Uterine smooth muscle cell (primary cell): Measurements from ENCODE around the gene RNF166. TPM values are rescaled to one million over a fixed set of nuclear protein-coding genes. Genes with fewer than 3 reads are reported as not detected.

Source experiments
- total RNA-seq: library from RNA; depleted of rRNA; stranded (reverse); fragments of >200 nt; gene quantifications from 2 replicates; pipeline ENCODE4 v1.2.3, GENCODE V29; 2014

Gene RNF166, protein sequence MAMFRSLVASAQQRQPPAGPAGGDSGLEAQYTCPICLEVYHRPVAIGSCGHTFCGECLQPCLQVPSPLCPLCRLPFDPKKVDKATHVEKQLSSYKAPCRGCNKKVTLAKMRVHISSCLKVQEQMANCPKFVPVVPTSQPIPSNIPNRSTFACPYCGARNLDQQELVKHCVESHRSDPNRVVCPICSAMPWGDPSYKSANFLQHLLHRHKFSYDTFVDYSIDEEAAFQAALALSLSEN
- total RNA-seq, result 17.5 and 18.6 TPM in 2 replicates

DNA sequence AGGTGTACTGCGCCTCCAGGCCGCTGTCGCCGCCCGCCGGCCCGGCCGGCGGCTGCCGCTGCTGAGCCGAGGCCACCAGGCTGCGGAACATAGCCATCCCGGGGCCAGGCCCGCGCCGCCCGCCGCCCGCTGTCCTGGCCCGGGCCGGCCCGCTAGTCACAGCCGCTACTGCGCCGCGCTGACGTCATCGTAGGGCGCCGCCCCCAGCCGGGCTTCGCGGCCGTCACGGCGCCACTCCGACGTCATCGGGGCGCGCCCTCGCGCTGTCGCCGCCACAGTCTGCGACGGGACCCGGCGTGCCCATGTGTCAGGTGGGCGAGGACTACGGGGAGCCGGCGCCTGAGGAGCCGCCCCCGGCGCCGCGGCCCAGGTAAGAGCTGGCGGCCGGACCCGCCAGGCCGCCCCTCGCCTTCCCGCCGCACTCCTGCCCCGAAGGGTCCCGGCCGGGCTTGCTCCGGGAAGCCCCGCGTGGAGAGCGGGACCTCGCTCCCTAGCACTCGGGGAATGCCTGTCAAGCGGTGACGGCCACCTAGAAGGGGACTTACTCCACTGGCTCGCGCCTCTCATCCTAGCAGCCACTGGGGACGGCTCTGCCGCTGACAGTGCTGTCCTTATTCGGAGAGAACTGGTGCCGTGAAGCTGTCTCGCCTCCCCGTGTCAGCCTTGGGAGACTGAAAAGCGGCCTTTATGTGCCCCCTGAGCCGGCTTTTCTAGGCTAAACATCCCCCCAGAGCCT is at the start of gene RNF166, which contains the start of gene CTU2:
Gene RNF166 (minus strand): TSS at position 180 of the 736 bp plus-strand sequence. CDS start 83 bp downstream, at position 97.
Gene CTU2 (plus strand): TSS at position 275 of the 736 bp plus-strand sequence. CDS start 28 bp downstream, at position 303.

DNA sequence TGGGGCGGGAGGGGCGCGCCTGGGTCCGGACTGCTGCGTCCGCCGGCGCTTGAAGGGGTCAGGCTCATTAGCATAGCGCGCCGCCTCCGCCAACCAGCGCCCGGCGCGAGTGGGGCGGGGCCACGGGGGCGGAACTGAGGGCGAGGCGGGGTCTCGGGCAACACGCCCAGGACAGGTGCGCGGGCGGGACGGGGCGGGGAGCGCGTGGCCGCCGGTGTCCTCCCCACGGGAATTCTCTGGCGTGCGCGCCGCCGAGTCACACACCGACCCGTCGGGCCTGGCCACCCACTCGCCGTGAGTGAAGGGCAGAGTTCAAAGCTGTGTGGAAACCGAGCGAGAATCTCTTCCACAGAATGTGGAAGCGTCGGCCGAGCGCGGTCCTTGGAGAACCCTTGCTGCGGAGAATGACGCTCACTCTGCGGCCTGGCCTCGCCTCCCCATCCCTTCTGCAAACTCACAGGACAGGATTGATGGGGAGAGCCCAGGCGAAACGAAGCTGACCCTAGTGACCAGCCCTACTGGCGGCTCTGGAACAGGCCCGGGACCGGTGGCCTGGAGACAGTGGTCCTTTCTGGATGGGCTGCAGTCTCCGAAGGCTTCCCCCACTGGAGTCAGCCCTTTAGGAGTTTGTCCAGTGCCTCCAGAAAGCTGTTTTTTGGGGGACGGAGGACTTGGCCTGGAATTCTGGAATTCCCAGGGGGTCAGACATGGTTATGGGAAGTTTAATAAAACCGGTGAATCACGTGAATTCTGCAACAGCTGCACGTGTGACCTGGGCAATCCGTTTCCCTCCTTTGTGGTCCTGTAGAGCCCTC is 19.6 kb downstream of the RNF166 start, which contains the start of gene SNAI3:
Gene SNAI3 (minus strand): TSS at position 69 of the 815 bp plus-strand sequence. CDS start 101 bp downstream, outside the sequence.

DNA sequence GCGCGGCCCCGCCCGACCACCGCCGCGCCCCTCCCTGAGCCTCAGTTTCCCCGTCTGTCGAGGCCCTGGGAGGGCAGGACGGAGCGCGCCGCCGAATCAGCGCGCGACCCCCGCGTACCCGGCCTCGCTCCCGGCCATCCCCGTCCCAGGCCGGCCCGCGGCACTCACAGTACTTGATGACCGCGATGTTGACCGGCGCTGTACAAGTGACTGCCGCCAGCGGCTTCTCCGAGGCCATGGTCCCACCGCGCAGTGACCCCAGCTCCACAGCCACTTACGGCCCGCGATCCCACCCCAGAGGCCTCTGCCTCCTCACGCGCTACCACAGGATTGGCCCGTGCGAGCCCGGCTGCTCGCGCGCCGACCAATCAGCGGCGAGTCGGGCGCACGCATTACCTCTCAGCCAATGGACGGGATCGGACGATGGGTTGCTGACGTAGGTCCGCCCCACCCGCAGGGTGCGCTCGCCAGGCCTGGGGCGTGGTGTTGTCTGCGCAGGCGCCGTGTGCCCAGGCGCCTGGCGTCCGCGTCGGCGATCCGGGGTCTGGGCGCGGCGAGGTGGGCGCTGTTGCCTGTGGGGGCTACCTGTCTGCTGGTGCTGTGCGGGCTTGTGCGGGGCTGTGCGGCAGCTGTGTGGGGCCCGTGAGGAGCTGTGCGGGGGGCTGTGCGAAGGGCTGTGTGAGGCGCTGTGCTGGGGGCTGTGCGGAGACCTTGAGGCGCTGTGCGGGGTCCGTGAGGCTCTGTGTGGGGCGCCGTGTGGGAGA is 43.2 kb downstream of the RNF166 start, which contains the start of gene MVD:
Gene MVD (minus strand): TSS at position 249 of the 764 bp plus-strand sequence. CDS start 11 bp downstream, at position 238.

DNA sequence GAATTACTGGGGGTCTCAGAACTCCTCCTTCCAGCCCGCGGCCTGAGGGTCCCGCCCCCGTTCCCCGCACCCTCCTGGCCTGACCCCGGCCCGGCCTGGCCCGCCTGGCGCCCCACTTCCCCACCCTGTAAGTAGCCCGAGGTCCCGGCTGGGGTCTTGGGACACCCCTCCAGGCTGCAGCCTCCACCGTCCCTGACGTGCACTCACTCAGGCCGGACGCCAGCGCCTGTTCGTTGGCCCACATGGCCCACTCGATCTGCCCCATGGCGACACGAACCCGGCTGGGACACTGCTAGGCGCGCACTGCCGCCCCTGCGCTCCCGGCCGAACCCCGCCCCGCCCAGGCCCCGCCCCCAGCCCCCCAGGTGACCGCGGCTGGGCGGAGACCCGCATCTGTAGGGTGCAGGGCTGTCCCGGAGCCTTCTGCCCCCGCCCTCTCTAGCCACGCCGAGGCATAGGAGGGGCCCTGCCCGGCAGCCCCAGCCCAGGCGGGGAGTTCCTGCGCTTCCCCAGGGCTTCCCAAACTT is 55.4 kb downstream of the RNF166 start, which contains the start of gene CYBA:
Gene CYBA (minus strand): TSS at position 305 of the 527 bp plus-strand sequence. CDS start 40 bp downstream, at position 265.

Other genes starting within 250 kb of the RNF166 start
- gene ZC3H18, start 136.0 kb downstream of the RNF166 start, total RNA-seq, result 12.9 and 16.8 TPM in 2 replicates
- 0.12 TPM in 1 of 2 replicates, not detected in the other for gene IL17C, start 67.8 kb downstream of the RNF166 start, total RNA-seq
- gene CYBA, start 55.4 kb downstream of the RNF166 start, total RNA-seq, result 138 and 211 TPM in 2 replicates
- gene MVD, start 43.3 kb downstream of the RNF166 start, total RNA-seq, result 186 and 246 TPM in 2 replicates
- gene SNAI3, start 19.9 kb downstream of the RNF166 start, total RNA-seq, result 0.11 and 0.12 TPM in 2 replicates
- 17.9 and 28.8 TPM in 2 replicates for gene CTU2, start 95 bp upstream of the RNF166 start, total RNA-seq
- 205 and 266 TPM in 2 replicates for gene PIEZO1, start 78.8 kb upstream of the RNF166 start, total RNA-seq
- gene CDT1, start 97.4 kb upstream of the RNF166 start, total RNA-seq, result 6.1 and 25.0 TPM in 2 replicates
- gene APRT, start 105.5 kb upstream of the RNF166 start, total RNA-seq, result 60.5 and 67.5 TPM in 2 replicates
- 26.8 and 30.7 TPM in 2 replicates for gene GALNS, start 150.5 kb upstream of the RNF166 start, total RNA-seq
- 50.2 and 59.4 TPM in 2 replicates for gene TRAPPC2L, start 150.7 kb upstream of the RNF166 start, total RNA-seq
- not detected in 2 replicates for gene PABPN1L, start 160.3 kb upstream of the RNF166 start, total RNA-seq